SK-N-SH treated with all-trans-retinoic acid at 6 μM for 48 hours (cell line): Measurements from ENCODE around the gene SIK3.

Experiments
- ATAC-seq: fragments of 200-7000 bp; cut with Tn5 transposase; 3 replicates; pipeline ENCODE4 v1.9.1; 2020; ENCODE audit warnings: mild to moderate bottlenecking, moderate library complexity
- ARNTL ChIP-seq: fragments of 450-650 bp; formaldehyde crosslinking; IDR thresholded peaks from 2 replicates; pipeline ENCODE4 v1.5.0; 2020; ENCODE audit warnings: low read depth, mild to moderate bottlenecking, moderate library complexity, borderline replicate concordance
- BACH2 ChIP-seq: fragments of 250-450 bp; sonication (Bioruptor Pico); IDR thresholded peaks from 2 replicates; pipeline ENCODE4 v1.9.0; 2021; ENCODE audit warnings: mild to moderate bottlenecking, borderline replicate concordance
- CSDC2 ChIP-seq: fragments of 250-450 bp; sonication (Bioruptor Pico); IDR thresholded peaks from 2 replicates; pipeline ENCODE4 v1.5.0; 2020; ENCODE audit warnings: mild to moderate bottlenecking, moderate library complexity
- ESRRG ChIP-seq: fragments of 250-450 bp; sonication (Bioruptor Pico); IDR thresholded peaks from 2 replicates; pipeline ENCODE4 v1.6.1; 2021; ENCODE audit warnings: mild to moderate bottlenecking
- GLIS3 ChIP-seq: fragments of 250-450 bp; sonication (Bioruptor Pico); IDR thresholded peaks from 2 replicates; pipeline ENCODE4 v1.5.0; 2020; ENCODE audit warnings: mild to moderate bottlenecking, moderate library complexity
- ISL1 ChIP-seq: fragments of 250-450 bp; sonication (Bioruptor Pico); IDR thresholded peaks from 2 replicates; pipeline ENCODE4 v2.1.2; 2022; ENCODE audit warnings: mild to moderate bottlenecking, moderate library complexity
- OSR1 ChIP-seq: fragments of 250-450 bp; sonication (Bioruptor Pico); IDR thresholded peaks from 2 replicates; pipeline ENCODE4 v1.8.0; 2022; ENCODE audit warnings: moderate library complexity, mild to moderate bottlenecking, inconsistent platforms
- PPARA ChIP-seq: fragments of 250-450 bp; sonication (Bioruptor Pico); IDR thresholded peaks from 2 replicates; pipeline ENCODE4 v1.5.0; 2020; ENCODE audit warnings: mild to moderate bottlenecking, borderline replicate concordance
- RARB ChIP-seq: fragments of 250-450 bp; sonication (Bioruptor Pico); IDR thresholded peaks from 2 replicates; pipeline ENCODE4 v1.8.0; 2021; ENCODE audit warnings: mild to moderate bottlenecking, moderate library complexity
- SNAI2 ChIP-seq: fragments of 250-450 bp; sonication (Bioruptor Pico); IDR thresholded peaks from 2 replicates; pipeline ENCODE4 v1.5.0; 2020; ENCODE audit warnings: mild to moderate bottlenecking, moderate library complexity
- TCF4 ChIP-seq: fragments of 250-450 bp; sonication (Bioruptor Pico); IDR thresholded peaks from 2 replicates; pipeline ENCODE4 v1.8.0; 2021; ENCODE audit warnings: mild to moderate bottlenecking, moderate library complexity, borderline replicate concordance
- TOX ChIP-seq: fragments of 250-450 bp; sonication (Bioruptor Pico); IDR thresholded peaks from 2 replicates; pipeline ENCODE4 v1.8.0; 2021; ENCODE audit warnings: mild to moderate bottlenecking, moderate library complexity, borderline replicate concordance
- ZC3H10 ChIP-seq: fragments of 250-450 bp; sonication (Bioruptor Pico); IDR thresholded peaks from 2 replicates; pipeline ENCODE4 v1.5.1; 2021; ENCODE audit warnings: mild to moderate bottlenecking, moderate library complexity
- ZFP3 ChIP-seq: fragments of 250-450 bp; sonication (Bioruptor Pico); IDR thresholded peaks from 2 replicates; pipeline ENCODE4 v1.5.0; 2020; ENCODE audit warnings: mild to moderate bottlenecking, moderate library complexity
- ZFP30 ChIP-seq: fragments of 450-650 bp; formaldehyde crosslinking; IDR thresholded peaks from 2 replicates; pipeline ENCODE4 v1.5.0; 2022; ENCODE audit warnings: mild to moderate bottlenecking, moderate library complexity
- ZNF565 ChIP-seq: fragments of 450-650 bp; formaldehyde crosslinking; conservative IDR thresholded peaks from 2 replicates; pipeline ENCODE4 v1.5.0; 2020; ENCODE audit warnings: low read depth, mild to moderate bottlenecking, moderate library complexity
- ZNF70 ChIP-seq: fragments of 450-650 bp; formaldehyde crosslinking; IDR thresholded peaks from 2 replicates; pipeline ENCODE4 v1.5.0; 2020; ENCODE audit warnings: mild to moderate bottlenecking, moderate library complexity
- ZNF8 ChIP-seq: fragments of 450-650 bp; formaldehyde crosslinking; IDR thresholded peaks from 2 replicates; pipeline ENCODE4 v1.5.0; 2020; ENCODE audit warnings: mild to moderate bottlenecking, moderate library complexity
- TF ChIP-seq, protein P1 (sequence below): fragments of 250-450 bp; sonication (Bioruptor Pico); IDR thresholded peaks from 2 replicates; pipeline ENCODE4 v1.8.0; 2020; ENCODE audit warnings: mild to moderate bottlenecking, moderate library complexity, borderline replicate concordance
- TF ChIP-seq, protein P2 (sequence below): fragments of 250-450 bp; sonication (Bioruptor Pico); IDR thresholded peaks from 2 replicates; pipeline ENCODE4 v1.5.1; 2020; ENCODE audit warnings: low read depth, mild to moderate bottlenecking, moderate library complexity
- TF ChIP-seq, protein P3 (sequence below): fragments of 250-450 bp; sonication (Bioruptor Pico); IDR thresholded peaks from 2 replicates; pipeline ENCODE4 v1.8.0; 2021; ENCODE audit warnings: low read depth, mild to moderate bottlenecking, moderate library complexity, borderline replicate concordance

SIK3 gene

DNA sequence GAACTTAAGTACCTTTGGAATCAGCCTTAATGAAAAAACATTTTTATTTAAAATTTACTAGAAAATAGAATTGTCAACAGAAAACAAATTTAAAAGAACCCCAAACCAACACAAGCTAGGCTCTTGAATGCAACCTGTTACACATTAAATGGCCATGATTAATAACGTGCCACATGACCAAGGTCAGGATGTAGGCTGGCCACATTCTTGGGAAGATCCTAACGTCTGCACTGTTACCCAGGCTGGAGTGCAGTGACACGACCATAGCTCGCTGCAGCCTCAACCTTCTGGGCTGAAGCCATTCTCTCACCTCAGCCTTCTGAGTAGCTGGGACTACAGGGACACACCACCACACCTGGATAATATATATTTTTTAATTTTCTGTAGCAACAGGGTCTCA lies 134.4 kb downstream of the SIK3 start:
- TF ChIP-seq ZFP3 (CRISPR knock-in tag) (no peak), OSR1 (CRISPR knock-in tag) (no peak), RARB (CRISPR knock-in tag) (no peak), ZNF8 (CRISPR knock-in tag) (no peak), ARNTL (CRISPR knock-in tag) (no peak), ZC3H10 (CRISPR knock-in tag) (no peak), GLIS3 (CRISPR knock-in tag) (no peak), ZNF70 (CRISPR knock-in tag) (no peak), ZNF565 (CRISPR knock-in tag) (no peak), SNAI2 (CRISPR knock-in tag) (no peak), TOX (no peak), CSDC2 (CRISPR knock-in tag) (no peak), TCF4 (CRISPR knock-in tag) (no peak)
- TF ChIP-seq, protein P1, sequence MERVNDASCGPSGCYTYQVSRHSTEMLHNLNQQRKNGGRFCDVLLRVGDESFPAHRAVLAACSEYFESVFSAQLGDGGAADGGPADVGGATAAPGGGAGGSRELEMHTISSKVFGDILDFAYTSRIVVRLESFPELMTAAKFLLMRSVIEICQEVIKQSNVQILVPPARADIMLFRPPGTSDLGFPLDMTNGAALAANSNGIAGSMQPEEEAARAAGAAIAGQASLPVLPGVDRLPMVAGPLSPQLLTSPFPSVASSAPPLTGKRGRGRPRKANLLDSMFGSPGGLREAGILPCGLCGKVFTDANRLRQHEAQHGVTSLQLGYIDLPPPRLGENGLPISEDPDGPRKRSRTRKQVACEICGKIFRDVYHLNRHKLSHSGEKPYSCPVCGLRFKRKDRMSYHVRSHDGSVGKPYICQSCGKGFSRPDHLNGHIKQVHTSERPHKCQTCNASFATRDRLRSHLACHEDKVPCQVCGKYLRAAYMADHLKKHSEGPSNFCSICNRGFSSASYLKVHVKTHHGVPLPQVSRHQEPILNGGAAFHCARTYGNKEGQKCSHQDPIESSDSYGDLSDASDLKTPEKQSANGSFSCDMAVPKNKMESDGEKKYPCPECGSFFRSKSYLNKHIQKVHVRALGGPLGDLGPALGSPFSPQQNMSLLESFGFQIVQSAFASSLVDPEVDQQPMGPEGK, result no peak
- no peak for ATAC-seq

DNA sequence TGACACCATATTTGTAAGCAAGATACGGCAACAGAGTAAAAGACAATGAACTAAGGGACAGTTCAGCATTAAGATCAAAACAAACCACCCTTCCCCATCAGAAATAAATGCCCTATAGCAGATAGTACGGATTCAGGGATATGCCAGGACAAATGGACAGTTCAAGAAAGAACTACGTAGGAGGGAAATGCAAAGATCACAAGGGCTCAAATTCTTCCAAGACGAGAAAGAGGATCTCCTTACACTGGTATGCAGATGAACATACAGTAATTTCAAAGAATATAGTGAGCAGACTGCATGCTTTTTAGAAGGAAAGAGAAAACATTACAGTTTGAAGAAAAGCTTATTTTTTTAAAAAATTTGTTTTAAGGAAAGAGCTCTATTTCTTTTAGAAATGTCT lies 136.1 kb downstream of the SIK3 start:
- TF ChIP-seq BACH2, result no peak
- TF ChIP-seq ZNF565 (CRISPR knock-in tag), result no peak
- TF ChIP-seq ZNF8 (CRISPR knock-in tag), result no peak
- TF ChIP-seq OSR1 (CRISPR knock-in tag), result no peak
- TF ChIP-seq, protein P2, sequence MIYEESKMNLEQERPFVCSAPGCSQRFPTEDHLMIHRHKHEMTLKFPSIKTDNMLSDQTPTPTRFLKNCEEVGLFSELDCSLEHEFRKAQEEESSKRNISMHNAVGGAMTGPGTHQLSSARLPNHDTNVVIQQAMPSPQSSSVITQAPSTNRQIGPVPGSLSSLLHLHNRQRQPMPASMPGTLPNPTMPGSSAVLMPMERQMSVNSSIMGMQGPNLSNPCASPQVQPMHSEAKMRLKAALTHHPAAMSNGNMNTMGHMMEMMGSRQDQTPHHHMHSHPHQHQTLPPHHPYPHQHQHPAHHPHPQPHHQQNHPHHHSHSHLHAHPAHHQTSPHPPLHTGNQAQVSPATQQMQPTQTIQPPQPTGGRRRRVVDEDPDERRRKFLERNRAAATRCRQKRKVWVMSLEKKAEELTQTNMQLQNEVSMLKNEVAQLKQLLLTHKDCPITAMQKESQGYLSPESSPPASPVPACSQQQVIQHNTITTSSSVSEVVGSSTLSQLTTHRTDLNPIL (CRISPR knock-in tag), result no peak
- TF ChIP-seq ISL1 (CRISPR knock-in tag), result no peak
- TF ChIP-seq, protein P1, result no peak
- no peak for TF ChIP-seq ESRRG (CRISPR knock-in tag)
- no peak for TF ChIP-seq SNAI2 (CRISPR knock-in tag)
- no peak for TF ChIP-seq ZC3H10 (CRISPR knock-in tag)
- no peak for TF ChIP-seq PPARA (CRISPR knock-in tag)
- no peak for TF ChIP-seq ARNTL (CRISPR knock-in tag)
- TF ChIP-seq RARB (CRISPR knock-in tag), result no peak
- TF ChIP-seq, protein P3, sequence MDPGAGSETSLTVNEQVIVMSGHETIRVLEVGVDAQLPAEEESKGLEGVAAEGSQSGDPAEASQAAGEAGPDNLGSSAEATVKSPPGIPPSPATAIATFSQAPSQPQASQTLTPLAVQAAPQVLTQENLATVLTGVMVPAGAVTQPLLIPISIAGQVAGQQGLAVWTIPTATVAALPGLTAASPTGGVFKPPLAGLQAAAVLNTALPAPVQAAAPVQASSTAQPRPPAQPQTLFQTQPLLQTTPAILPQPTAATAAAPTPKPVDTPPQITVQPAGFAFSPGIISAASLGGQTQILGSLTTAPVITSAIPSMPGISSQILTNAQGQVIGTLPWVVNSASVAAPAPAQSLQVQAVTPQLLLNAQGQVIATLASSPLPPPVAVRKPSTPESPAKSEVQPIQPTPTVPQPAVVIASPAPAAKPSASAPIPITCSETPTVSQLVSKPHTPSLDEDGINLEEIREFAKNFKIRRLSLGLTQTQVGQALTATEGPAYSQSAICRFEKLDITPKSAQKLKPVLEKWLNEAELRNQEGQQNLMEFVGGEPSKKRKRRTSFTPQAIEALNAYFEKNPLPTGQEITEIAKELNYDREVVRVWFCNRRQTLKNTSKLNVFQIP (CRISPR knock-in tag), result no peak
- no peak for TF ChIP-seq ZFP3 (CRISPR knock-in tag)
- no peak for TF ChIP-seq TOX
- TF ChIP-seq TCF4 (CRISPR knock-in tag), result no peak
- no peak for TF ChIP-seq CSDC2 (CRISPR knock-in tag)
- peak; percentile 86 for ATAC-seq

DNA sequence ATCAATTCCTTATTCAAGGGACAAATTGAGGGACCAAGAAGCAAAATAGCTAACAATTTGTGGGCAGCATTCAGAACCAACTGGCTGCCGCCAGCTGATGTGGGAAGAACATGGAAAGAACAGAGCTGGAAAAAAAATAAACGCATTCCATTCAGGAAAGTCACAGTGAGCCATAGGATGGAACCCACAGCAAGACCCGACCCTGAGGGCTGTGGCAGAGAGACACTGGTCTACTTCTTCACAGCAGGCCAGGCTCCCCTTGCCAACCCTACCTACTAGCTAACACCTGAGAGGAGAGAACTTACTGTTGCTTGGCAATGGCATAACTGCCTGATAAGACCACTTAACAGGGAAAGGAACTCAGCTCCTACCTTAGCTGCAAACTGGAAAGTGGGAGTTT lies 137.3 kb downstream of the SIK3 start:
- TF ChIP-seq ZNF70 (CRISPR knock-in tag) (no peak), OSR1 (CRISPR knock-in tag) (no peak), ZNF8 (CRISPR knock-in tag) (no peak), GLIS3 (CRISPR knock-in tag) (no peak), ZFP30 (CRISPR knock-in tag) (no peak), ZC3H10 (CRISPR knock-in tag) (no peak), ZNF565 (CRISPR knock-in tag) (no peak)
- TF ChIP-seq, protein P1, result no peak
- peak; percentile 88 for ATAC-seq
